ENCODE data around the gene ATP11A. TPM values are rescaled to one million over a fixed set of nuclear protein-coding genes. Genes with fewer than 3 reads are reported as not detected.

The ATP11A gene
- total RNA-seq, 2 donors from 2014 or later, result 33.8 to 41.0 TPM

DNA sequence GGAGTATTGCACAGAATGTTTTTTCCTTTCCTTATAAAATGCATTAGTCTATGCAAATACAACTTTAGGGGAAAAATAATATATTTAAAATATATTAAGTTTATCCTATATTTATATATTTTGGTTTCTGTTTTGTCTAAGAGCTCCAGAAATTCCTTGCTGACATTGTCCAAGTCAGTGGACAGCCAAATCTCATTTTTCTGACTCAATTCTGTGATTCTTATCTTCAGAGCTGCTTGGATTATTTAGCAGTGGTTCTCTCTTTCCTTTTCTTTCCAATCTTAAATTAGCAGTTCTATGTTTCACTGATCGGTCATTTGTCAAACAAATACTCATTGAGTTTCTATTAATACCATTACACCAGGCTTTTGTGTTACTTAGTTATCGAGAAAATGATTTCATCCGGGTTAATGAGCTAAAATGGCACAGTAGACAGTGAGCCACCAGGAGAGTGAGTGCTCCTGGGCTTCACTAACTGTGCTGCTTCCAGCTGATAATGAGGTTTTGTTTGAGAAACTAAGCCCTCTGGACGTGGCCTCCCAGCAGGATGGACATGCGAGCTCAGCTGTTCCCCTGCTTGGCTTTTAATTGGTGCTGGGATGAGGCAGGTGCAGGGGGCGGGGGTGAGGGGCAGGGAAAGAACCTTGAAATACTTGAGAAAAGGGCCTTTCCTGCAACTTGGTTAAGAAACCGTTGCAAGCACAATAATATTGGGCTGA is 44.0 kb downstream of the ATP11A start:
- Mint-ChIP-seq H3K4me3 (no peak overlapping the region), H3K4me1 (ENCODE audit: low read depth) (no peaks in the 10 kb centered on the region), H3K27ac (no peak overlapping the region), H3K27me3 (ENCODE audit: low read depth) (no peaks in the 10 kb centered on the region), H3K9me3 (no peaks in the 10 kb centered on the region), H3K36me3 (ENCODE audit: insufficient read depth in 2 of 2) (no peaks in the 10 kb centered on the region)
- DNase-seq (no peak), ATAC-seq (replicated peaks in 1 of 2) (no peak)

DNA sequence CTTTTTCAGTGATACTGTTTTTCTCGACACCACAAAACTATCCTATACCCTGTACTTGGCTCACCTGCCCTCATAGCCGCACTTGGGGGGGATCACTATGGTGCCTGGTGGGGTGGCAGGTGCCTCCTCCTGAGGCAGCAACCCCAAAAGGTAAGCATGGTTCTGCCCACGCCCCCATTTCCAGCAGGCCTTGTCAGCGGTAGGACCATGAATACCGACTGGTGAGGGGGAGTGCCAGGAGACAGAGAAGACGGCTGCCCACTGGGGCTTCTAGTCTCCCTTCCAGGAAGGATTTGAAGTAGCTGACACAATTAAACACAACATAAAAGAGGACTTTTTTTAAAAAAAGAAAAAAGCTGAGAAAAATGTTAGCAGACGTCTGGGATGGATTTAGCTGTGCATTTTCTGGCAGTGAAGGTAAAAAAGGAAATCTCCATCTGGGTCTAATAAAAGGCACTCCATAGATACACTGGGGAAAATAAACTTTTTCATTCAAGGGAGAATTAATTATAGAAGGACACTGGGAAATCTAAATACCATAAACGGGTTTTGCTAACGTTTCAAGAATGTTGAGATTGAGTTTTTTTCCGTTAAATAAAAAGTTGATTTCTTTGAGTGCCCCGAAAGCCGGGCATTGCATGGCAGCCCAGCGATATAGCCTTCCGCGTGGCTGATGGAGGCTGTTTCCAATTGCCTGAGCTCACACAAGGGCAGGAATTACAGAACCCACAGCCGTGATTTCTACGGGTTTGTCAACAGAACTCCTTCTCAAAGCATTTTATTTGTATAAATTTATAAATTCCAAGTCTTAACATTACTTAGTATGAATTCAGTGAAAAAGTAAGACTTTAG is 45.1 kb downstream of the ATP11A start:
- ATAC-seq (replicated peaks in 1 of 2) (no peak), DNase-seq (no peak)
- H3K4me1 Mint-ChIP-seq (ENCODE audit: low read depth), result peaks cover 3% of the 10 kb centered on the region
- H3K36me3 Mint-ChIP-seq (ENCODE audit: insufficient read depth in 2 of 2), result no peaks in the 10 kb centered on the region
- no peaks in the 10 kb centered on the region for H3K9me3 Mint-ChIP-seq
- H3K4me3 Mint-ChIP-seq, result no peak overlapping the region
- no peaks in the 10 kb centered on the region for H3K27me3 Mint-ChIP-seq (ENCODE audit: low read depth)
- no peak overlapping the region for H3K27ac Mint-ChIP-seq

DNA sequence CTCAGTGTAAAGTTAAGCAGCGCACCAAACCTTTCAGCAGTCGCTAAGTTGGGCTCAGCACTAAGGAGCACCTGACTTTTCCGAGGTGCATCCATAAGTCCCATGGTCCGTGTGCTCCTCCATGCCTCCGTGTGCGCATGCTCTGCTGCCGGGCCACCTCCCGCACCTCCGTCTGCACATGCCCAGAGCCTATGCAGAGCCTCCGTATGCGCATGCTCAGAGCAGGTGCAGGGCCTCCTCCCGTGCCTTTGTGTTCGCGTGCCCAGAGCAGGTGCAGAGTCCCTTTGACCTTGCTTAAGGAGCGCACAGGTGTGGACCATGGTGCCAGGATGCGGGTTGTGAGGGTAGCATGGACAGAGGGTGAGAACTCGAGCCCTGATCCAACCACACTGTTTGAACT is 46.0 kb downstream of the ATP11A start:
- DNase-seq (no peak), ATAC-seq (replicated peaks in 1 of 2) (no peak)
- Mint-ChIP-seq H3K9me3 (no peaks in the 10 kb centered on the region), H3K4me3 (no peak overlapping the region), H3K36me3 (ENCODE audit: insufficient read depth in 2 of 2) (no peaks in the 10 kb centered on the region), H3K27ac (no peak overlapping the region), H3K27me3 (ENCODE audit: low read depth) (no peaks in the 10 kb centered on the region), H3K4me1 (ENCODE audit: low read depth) (peaks cover 7% of the 10 kb centered on the region)

DNA sequence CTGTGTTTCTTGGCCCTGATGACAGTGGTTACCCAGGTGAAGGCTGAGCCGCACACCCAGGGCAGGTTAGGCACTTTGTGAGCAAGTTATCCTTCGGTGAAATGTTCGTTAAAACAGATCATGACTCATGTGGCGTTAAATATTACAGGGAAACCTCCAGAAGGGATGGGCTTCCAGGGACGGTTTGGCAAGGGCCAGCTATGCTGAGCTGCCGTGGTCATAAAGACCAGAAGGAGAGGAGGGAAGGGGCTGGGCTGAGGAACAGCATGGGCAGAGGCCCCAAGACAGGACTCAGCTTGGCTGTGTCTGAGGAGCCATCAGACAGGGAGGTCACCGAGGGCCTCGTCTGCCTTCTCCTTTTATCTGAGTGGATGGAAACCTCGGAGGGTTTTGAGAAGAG is 47.5 kb downstream of the ATP11A start:
- Mint-ChIP-seq H3K9me3 (no peaks in the 10 kb centered on the region), H3K4me1 (ENCODE audit: low read depth) (peaks cover 9% of the 10 kb centered on the region), H3K27ac (no peak overlapping the region), H3K36me3 (ENCODE audit: insufficient read depth in 2 of 2) (no peaks in the 10 kb centered on the region), H3K4me3 (no peak overlapping the region), H3K27me3 (ENCODE audit: low read depth) (no peaks in the 10 kb centered on the region)
- DNase-seq (no peak), ATAC-seq (replicated peaks in 1 of 2) (no peak)

DNA sequence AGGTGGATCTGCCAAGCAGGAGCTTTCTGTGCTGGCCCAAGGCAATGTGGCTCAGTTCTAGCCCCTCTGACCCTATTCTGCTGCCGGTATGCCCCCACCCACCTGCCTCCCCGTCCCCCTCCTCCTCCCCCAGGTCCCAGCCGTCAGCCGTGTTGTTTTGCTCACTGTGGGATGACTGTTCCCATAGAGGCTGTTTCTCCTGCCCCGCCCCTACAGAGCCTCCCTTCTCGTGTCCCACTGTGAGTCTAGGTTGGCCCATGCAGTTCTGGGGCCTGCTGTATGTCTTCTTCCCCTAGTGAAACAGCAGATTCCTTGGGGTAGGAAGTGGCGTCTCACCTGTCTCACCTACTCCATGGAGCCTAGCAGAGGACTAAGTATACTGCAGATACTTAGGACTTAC is 48.8 kb downstream of the ATP11A start:
- ATAC-seq (replicated peaks in 1 of 2), result no peak
- Mint-ChIP-seq H3K9me3 (no peaks in the 10 kb centered on the region), H3K4me1 (ENCODE audit: low read depth) (peaks cover 17% of the 10 kb centered on the region), H3K27ac (no peak overlapping the region), H3K36me3 (ENCODE audit: insufficient read depth in 2 of 2) (no peaks in the 10 kb centered on the region), H3K27me3 (ENCODE audit: low read depth) (no peaks in the 10 kb centered on the region), H3K4me3 (no peak overlapping the region)
- DNase-seq, result no peak

DNA sequence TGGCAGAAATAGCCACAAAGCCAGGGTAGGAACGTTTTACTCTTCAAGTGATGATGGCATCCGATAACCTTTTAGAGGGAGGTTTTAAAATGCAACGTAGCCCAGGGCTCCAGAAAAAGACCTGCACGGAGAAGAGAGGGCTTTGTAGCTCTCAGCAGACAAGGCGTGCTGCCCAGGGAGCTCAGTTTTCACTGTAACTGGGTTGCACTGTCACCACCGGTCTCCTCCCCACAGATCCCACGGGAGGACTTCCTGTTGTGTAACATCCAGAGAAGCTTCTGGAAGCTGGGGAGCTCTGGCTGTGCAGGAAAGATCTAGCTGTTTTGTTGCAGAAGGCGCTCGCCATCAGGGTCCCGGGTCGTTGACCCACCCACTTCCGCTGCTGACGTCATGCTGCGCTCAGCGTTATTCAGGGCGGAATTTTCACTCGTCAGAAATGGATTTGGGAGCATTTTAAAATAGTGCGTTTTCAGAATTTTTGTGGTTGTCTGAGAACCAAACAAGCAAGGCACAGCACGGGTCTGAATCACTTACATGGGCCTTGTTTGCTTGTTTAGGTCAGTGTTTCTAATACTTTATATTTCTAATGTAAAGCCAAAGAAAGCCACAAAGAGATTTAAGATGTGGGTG is 50.8 kb downstream of the ATP11A start:
- H3K27me3 Mint-ChIP-seq (ENCODE audit: low read depth), result no peaks in the 10 kb centered on the region
- DNase-seq, result no peak
- H3K4me1 Mint-ChIP-seq (ENCODE audit: low read depth), result peaks cover 17% of the 10 kb centered on the region
- no peak for ATAC-seq (replicated peaks in 1 of 2)
- peak overlapping the region in 1 of 2 donors; percentile 11 for H3K4me3 Mint-ChIP-seq
- H3K36me3 Mint-ChIP-seq (ENCODE audit: insufficient read depth in 2 of 2), result no peaks in the 10 kb centered on the region
- no peak overlapping the region for H3K27ac Mint-ChIP-seq
- H3K9me3 Mint-ChIP-seq, result no peaks in the 10 kb centered on the region

DNA sequence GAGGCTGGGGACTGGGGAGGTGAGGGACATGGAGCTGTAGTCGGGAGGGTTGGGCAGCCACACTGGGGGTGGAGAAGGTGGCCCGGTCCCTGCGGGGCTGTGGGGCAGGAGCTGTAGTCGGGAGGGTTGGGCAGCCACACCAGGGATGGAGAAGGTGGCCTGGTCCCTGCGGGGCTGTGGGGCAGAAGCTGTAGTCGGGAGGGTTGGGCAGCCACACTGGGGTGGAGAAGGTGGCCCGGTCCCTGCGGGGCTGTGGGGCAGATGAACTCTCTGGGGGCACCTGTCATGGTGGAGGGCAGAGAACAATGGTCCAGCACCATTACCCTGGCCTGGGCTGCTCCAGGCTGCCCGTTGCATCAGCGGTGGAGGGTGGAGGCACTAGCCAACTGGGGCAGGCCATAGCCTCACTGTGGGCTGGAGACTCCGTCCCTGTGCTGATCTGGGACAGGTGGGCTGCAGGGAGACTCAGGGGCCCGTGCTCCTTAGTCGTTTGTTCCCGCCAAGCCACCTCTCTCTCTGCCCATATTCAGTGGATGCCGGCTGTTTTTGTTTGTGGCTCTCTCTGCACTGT is 51.4 kb downstream of the ATP11A start:
- H3K4me3 Mint-ChIP-seq, result no peak overlapping the region

DNA sequence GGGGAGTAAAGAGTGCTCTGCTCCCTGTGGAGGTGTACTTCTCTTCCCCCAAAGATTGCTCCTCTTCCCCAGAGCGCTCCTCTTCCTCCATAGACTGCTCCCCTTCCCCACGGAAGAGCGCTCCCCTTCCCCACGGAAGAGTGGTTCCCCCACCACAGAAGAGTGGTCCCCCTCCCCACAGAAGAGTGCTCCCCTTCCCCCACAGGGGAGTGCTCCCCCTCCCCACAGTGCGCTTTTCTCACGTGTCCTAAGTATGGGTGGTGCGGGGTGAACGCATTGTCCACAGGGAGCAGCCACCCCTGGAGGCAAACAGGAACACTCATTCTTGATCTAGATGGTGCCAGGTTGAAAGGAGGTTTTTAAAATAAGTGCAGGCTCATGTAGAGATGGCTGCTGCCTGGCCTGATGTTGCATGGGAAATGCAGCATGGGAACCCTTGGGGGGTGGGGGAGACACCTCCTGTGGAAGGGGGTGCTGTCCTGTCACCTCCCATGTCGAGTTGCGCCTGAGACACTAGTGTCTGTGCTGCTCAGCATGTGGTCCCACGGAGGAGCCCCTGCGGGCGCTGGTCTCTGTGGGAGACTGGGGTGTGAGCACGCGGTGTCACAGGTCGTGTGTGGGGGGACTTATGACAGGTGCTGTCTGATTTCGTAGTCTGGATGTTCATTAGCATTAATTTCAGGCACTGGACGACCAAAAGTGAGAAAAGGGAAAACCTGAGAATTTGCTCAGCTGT is 52.2 kb downstream of the ATP11A start:
- Mint-ChIP-seq H3K27ac (no peak overlapping the region), H3K4me1 (ENCODE audit: low read depth) (peaks cover 17% of the 10 kb centered on the region), H3K36me3 (ENCODE audit: insufficient read depth in 2 of 2) (no peaks in the 10 kb centered on the region), H3K9me3 (no peaks in the 10 kb centered on the region), H3K27me3 (ENCODE audit: low read depth) (no peaks in the 10 kb centered on the region), H3K4me3 (no peak overlapping the region)
- ATAC-seq (replicated peaks in 1 of 2), result no peak
- DNase-seq, result no peak

More for the DNA sequence above, 51.4 kb downstream of the ATP11A start:
- no peaks in the 10 kb centered on the region for H3K9me3 Mint-ChIP-seq
- H3K4me1 Mint-ChIP-seq (ENCODE audit: low read depth), result peaks cover 17% of the 10 kb centered on the region
- H3K36me3 Mint-ChIP-seq (ENCODE audit: insufficient read depth in 2 of 2), result no peaks in the 10 kb centered on the region
- DNase-seq (no peak), ATAC-seq (replicated peaks in 1 of 2) (no peak)
- H3K27me3 Mint-ChIP-seq (ENCODE audit: low read depth), result no peaks in the 10 kb centered on the region
- no peak overlapping the region for H3K27ac Mint-ChIP-seq

DNA sequence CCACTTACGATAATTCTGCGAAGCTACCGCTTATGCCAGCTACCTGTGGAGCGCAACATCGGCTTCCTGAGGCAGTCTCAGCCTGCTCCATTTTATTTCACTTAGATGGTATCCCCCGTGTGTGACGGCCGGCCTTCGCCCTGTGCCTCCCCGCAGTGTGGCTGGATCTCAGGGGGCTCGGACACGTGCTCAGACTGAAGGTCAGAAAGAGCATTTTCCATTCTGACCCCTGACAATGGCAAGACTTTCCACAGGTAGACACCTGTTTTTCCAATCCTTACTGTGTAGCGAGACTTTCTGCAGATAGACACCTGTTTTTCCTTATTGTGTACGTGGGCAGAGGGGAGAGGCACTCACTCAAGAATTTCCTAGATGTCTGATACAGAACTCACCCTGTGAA is 52.7 kb downstream of the ATP11A start:
- Mint-ChIP-seq H3K4me3 (no peak overlapping the region), H3K36me3 (ENCODE audit: insufficient read depth in 2 of 2) (no peaks in the 10 kb centered on the region), H3K9me3 (no peaks in the 10 kb centered on the region), H3K27me3 (ENCODE audit: low read depth) (no peaks in the 10 kb centered on the region), H3K4me1 (ENCODE audit: low read depth) (peaks cover 17% of the 10 kb centered on the region), H3K27ac (no peak overlapping the region)
- DNase-seq, result no peak
- ATAC-seq (replicated peaks in 1 of 2), result no peak

DNA sequence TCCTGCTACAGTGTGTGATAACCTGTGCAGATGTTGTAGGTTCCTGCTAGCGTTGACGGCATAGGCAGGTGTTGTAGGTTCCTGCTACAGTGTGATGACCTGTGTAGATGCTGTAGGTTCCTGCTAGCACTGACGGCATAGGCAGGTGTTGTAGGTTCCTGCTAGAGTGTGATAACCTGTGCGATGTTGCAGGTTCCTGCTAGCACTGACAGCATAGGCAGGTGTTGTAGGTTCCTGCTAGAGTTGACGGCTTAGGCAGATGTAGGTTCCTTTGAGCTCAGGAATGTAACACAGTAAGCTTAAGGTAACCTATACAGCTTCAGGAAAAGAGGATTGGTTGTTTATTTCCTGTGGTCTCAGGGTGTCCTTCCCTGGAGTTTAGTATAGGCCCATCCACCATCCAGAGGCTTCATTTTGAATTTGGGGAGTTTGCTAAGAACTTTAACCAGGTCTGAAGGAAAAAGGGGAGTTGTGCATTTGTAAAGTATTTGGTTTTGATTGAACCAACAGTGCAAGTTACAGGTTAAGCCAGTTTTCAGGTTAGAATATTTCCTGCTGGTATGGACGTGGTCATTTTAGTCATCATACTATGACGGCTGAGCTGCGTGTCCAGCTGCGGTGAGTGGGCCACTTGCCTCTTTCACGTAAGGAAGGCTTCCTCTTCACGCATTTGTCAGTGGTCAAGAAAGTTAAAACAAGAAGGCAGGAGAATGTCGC is 53.8 kb downstream of the ATP11A start:
- peaks cover 17% of the 10 kb centered on the region for H3K4me1 Mint-ChIP-seq (ENCODE audit: low read depth)
- H3K27me3 Mint-ChIP-seq (ENCODE audit: low read depth), result no peaks in the 10 kb centered on the region
- no peak overlapping the region for H3K27ac Mint-ChIP-seq
- no peaks in the 10 kb centered on the region for H3K36me3 Mint-ChIP-seq (ENCODE audit: insufficient read depth in 2 of 2)
- DNase-seq (no peak), ATAC-seq (replicated peaks in 1 of 2) (no peak)
- no peak overlapping the region for H3K4me3 Mint-ChIP-seq
- H3K9me3 Mint-ChIP-seq, result no peaks in the 10 kb centered on the region

DNA sequence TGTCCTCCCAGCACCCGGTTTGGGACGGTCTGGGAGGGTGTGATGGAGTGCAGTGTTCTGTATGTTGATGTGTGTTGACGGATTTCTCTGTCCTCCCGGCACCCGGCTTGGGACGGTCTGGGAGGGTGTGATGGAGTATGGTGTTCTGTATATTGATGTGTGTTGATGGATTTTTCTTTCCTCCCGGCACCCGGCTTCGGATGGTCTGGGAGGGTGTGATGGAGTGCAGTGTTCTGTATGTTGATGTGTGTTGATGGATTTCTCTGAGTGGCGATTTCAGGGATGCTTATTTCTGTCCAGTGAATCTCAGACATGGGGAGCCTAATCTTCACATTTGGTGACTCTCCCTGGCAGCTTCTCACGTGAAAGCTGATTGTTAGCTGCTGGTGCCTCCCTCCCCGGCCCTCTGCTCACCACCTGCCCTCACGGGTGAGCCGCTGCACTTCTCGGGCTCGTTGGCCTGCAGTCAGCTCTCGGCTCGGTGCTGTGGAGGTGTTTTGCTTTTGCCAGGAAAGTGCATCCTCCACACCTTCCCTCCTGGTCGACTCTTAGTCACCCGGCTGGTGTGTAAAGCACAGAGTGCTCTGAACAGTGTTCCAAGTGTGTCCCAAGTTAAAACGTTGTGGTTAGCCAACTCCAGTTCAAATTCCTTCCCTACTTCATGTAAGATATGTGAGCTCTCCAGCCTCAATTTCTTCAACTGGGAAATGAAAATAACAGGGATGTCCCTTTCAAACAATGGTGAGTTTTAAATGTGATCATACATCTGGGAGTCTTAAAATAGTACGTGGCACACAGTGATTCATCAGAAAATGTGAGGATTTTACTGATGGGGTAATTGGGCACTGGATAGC is 54.6 kb downstream of the ATP11A start:
- H3K4me3 Mint-ChIP-seq, result no peak overlapping the region
- no peak for DNase-seq
- no peaks in the 10 kb centered on the region for H3K36me3 Mint-ChIP-seq (ENCODE audit: insufficient read depth in 2 of 2)
- no peak overlapping the region for H3K27ac Mint-ChIP-seq
- no peaks in the 10 kb centered on the region for H3K27me3 Mint-ChIP-seq (ENCODE audit: low read depth)
- H3K4me1 Mint-ChIP-seq (ENCODE audit: low read depth), result peaks cover 15% of the 10 kb centered on the region
- ATAC-seq (replicated peaks in 1 of 2), result no peak
- H3K9me3 Mint-ChIP-seq, result no peaks in the 10 kb centered on the region

Data from activated T-cell treated with anti-CD3 and anti-CD28 coated beads, Interleukin-2, amount 50 U/mL, for 72 hours (primary cell).